ENCODE measurements around the gene NDUFS5.

- TF ChIP-seq POLR2A (IDR thresholded peaks at IDR 0.05): no peak
- TF ChIP-seq CTCF (IDR thresholded peaks at IDR 0.05): no peak
These were observed 36.2 kb upstream of the NDUFS5 start for GRCh38 chr1:38989979-38990378.
